GM18526 (cell line): ENCODE results near the gene TPRG1.

Experiments
- POLR2A ChIP-seq: IDR thresholded peaks from 3 replicates; pipeline ENCODE4 v1.6.1; 2011; ENCODE audit not compliant: insufficient read length; ENCODE audit errors: extremely low read depth

The TPRG1 gene, protein sequence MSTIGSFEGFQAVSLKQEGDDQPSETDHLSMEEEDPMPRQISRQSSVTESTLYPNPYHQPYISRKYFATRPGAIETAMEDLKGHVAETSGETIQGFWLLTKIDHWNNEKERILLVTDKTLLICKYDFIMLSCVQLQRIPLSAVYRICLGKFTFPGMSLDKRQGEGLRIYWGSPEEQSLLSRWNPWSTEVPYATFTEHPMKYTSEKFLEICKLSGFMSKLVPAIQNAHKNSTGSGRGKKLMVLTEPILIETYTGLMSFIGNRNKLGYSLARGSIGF

DNA sequence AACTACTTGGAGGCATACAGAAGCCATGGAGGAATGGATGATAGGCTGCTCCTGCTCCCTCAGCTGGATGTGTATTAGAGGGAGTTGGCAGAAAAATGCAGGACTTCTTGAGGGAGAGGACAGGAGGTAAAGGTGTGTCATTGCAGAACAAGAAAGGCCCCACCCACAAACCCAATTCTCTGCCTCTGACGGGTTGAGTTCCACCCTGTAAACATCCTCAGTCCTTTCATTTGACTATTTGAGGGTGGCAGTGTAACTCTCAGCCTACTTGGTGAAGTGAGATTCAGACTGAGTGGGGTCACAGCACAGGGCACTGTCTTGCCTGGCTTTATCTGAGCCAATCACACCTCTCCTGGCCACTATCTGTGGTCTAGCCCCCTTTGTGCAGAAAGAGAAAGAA, at the start of gene TPRG1:
Gene TPRG1, plus strand, starts transcription at position 265 of the 400 bp plus-strand sequence. CDS start 35,414 bp downstream, outside the sequence.
- no peak for TF ChIP-seq POLR2A

DNA sequence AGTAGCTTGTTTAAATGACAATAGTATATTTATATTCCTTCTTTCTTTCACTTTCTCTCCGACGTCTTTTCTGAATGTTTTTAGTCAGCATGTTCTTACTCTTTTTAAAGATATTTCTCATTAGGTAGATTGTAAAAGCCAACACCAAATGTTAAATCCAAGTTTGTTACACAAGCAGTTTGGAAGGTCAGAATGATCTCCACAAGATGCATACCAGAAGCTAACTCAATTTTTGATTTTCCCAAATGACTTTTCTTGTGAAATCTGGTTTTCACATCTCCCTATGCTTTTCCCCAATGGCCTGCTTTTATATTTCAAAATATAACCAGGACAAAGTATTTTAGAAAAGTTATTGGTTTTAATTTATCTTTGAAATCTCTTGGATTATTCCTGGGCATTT, 49.7 kb upstream of the TPRG1 start:
- TF ChIP-seq POLR2A: no peak

DNA sequence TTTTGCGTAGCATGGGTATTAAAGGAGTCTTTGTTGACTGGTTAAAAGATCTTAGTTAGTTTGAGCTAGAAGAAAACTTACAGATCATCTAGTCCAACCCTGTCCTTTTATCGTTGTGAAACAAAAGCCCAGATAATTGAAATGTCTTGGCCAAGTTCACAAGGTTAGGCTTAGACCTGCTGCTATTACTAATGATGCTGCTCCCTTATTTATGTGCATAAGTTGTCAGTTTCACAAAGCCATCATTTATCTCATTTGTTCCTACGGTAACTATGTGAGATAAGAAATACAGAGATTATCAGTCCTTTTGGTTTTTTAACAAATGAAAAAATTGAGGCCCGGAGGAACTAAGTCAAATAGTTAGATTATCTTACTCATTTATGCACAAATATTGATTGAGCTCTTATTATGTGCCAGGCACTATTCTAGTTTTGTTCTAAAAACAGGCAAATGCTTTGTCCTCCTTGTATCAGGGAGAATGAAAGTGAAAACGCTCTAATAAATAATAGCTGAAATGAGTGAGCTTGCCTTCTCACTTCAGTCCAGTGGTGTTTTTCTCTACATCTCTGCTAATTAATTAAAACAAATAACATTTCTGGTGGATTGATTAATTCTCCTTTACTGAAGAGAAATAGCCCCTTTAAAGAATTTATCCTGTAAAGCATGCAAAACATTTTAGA, 49.1 kb upstream of the TPRG1 start:
- TF ChIP-seq POLR2A: no peak

DNA sequence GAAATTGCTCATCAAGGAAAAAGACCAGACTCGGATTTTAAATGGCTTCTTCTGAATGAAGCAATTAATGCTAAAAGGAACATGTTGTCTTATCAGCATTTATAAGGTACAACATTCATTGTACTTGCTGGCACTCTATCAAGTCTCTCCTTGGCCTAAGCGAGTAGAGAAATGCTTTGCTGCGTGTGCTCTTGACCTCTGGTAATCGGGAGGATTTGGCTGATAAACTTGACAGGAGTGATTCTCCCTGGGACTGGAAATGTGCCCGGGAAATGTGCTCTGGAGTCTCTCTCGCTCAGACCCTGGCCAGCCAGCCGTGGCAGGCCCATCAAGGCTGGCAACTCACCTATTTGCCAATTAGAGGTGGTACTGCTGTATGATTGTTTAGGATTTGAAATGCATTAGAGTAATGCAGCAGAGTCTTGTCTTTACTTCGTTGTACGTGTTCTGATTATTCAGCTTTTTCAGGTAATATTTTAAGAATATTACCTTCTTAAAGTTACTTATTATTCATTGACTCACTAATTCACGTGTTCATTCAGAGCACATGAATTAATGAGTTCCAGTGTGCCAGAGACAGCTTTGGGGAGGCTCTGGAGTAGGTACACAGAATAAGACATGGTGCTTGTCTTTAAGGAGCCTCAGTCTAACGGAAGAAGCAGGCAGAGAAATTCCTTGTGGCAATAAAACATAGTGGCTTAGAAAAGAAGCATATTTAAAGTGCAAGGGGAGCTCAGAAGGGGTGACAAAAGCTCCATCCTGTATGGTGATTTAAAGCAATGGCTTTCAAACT, 48.0 kb upstream of the TPRG1 start:
- no peak for TF ChIP-seq POLR2A

DNA sequence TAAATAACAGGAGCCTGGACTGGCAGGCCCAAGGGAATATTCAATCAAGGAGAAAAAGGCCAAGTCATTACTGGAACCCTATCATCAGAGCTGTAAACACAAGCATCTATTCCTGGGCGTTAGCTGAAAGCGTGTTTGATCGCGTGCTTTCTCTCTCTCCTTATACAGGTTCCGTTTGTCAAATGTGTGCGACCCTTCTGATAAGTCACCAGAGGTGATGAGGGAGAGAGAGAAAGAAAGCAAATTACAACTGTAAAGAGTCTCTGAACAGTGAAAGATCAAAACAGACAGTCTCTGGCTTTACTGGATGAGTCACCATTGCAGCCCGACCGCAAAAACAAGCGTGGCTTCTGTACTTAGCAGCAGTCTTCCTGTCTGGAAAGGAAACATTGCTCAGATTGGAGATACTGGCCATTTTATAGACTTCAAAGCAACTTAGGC, 39.5 kb upstream of the TPRG1 start:
- no peak for TF ChIP-seq POLR2A

DNA sequence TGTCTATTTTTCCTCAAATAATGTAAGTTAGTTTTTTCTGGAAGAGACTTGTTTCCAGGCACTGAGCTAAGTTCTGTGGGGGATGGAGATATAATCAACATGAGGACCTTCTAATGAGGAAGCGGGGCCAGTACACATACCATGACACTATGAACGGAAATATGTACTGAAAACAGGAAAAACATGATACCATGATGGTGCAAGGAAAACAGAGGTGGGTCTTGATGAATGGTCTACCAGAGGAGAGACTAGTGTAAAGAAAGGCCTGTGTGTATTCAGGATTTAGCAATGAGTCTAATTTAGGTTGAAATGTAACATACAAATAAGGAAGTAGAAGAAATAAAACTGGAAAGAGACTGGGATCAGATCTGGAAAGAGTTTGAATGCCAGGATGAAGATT, 38.9 kb upstream of the TPRG1 start:
- TF ChIP-seq POLR2A: no peak

DNA sequence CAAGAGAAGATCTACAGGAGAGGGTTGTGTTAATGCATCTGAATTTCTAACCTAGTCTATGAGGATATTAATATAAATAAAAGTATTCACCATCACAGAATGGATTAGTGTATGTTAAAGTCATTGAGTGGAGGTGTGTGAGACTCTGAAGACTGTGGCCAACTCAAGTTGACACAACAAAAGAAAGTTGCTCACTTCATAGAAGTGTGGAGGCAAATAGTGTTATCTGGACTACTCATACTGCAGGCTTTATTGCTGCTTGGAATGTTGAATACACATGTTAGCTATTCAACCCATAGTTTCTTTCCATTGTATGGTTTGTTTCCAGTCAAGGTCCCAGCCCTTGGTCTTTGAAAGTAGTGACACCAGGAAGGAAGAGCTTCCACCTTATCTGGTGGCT, 38.0 kb upstream of the TPRG1 start:
- no peak for TF ChIP-seq POLR2A

DNA sequence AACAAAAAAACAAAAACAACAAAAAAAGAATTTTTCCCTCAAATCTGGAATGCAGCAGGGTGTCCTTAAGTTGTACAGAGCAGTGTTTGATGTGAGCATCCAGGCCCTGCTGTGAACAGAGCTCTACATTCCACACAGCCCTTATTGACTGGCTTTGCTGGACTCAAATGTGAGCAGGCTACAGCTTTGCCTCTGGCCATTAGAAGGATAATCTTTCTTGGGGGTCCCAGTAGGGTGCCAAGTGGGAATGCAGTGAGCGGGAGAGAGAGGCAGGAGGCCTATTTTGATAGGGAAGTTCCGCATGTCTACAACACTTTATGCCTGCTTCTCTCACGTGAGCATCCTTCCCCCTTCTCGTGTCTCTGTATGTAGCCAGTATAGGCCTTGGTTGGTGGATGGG, 34.4 kb upstream of the TPRG1 start:
- TF ChIP-seq POLR2A: no peak

DNA sequence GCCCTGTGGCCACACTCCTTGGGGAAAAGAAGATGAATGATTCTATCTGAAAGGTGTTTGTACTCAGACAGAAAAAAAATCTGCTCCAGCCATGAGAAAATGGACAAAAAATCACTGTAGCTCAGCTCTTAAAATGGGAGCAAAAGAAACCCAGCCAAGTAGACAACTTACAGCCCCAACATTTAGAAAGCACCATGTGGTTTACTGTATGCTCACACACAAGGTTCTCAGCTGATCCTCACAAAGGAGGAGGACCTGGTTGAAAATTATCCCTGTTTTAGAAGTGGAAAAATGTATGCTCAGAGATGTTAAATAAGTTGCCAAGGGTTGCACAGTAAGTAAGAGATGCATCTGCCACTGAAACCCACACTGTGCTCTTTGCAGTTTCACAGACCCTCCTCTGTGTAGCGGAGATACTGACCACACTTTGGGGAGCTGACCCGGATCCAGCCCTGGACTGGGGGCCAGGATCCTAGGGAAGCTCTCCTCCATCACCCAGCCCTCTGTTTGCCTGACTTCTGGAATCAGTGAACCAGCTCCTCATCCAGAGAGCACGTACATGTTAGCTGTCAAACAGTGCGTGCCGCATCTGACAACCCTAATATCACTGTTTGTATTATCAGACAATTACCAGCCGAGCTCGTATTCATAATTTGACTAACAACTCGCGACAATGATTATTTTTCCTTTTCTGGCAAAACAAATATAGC, 32.7 kb upstream of the TPRG1 start:
- TF ChIP-seq POLR2A: no peak

DNA sequence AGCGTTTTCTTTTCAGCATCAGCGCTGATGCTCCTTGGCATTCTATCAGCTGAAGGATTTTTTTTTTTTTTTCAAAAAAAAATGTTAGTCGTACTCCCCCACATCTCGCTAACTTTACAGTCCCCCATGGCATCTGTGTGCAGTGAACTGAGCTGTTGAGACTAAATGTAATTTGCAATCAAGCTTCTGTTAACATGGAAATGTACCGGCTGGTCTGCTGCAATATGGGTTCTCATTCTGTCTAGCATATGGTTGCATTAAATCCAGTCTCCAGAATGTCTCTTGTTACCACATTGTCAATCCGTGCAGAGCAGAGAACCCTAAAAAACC, 32.2 kb upstream of the TPRG1 start:
- TF ChIP-seq POLR2A: no peak

DNA sequence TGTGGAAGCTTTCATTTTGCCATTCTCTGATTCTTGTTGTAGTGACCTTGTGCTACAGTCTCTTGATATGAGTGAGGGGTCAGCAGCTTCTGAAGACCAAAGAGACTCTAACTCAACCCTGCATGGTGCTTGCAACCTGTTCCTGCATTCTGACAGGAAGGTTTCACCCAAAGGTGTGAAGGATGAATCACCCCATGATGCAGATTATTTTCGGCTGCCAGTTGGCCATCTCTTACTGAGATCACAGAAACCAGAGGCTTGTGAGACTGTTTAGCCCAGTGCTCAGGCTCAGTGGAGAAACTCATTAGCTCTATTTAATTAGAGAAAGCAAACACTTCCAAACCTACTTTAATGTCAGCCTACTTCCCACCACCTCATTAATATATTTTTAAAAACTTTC, 29.2 kb upstream of the TPRG1 start:
- TF ChIP-seq POLR2A: no peak

DNA sequence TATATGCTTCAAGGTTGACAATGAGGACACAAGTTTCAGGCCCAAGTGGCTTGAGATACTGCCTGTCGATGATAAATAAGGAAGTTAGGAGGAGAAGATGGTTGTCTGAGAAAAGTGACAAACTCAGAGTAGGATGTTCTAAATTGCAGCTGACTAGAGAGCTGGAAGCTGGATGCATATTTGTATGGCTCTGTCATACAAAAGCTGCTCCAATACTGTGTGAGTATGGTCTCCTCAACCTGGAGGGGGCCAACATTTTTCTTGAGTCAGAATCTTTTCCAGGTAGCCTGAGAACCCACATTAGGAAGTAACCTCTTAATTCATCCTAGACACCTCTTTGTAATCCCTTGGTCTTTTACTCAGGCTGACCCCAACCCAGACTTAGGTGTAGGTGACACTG, 28.4 kb upstream of the TPRG1 start:
- TF ChIP-seq POLR2A: no peak

DNA sequence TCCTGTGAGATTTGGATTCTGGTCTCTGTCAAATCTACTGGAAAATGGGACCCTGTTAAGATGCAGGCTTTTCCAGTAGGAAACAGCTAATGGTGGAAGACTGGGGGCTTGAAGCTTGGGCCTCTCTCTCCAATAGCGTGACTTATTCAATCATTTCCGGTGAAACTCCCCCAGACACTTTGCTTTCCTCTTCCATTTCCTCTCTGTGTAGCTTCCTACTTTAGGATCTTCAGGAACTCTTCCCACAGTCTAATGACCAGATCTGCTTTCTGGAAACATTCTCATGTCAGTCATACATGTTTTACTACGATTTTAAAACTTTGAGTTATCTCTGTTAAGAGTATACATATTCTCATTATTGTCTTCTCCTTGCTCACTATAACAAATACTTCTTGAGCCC, 28.0 kb upstream of the TPRG1 start:
- no peak for TF ChIP-seq POLR2A

DNA sequence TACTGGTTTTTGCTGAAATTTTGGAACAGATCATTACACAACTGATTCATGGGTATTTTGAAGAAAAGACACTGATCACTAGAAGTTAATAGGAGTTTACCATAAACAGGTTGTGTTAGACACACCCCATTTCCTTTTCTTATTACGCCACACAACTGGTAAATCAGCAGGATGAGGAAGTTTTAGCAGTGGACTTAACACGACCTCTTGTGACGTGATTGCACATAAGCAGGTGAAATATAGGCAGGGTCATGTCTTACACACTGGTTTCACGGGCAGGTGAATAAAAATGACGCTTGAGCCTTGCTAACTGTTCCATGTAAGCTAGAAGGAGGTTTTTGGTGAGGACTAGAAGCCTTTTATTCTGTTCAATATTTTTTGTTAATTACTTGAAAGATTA, 27.1 kb upstream of the TPRG1 start:
- no peak for TF ChIP-seq POLR2A

DNA sequence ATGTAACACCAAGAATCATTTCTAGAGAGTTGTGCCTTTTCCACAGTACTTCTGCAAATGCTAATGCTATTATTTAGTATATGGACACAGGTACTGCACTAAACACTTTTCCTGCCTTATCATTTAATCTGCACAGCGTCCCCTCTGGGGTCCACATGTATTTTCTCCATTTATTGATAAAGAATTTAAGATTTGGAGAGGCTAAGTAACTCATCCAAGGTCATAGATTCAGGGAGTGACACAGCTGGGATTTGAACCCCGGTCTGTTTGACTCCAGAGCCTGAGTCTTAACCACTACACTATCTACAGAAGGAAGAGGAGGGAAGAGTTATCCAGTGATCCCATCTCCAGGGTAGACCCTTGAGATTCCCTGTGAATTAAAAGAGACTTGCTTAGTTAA, 24.9 kb upstream of the TPRG1 start:
- no peak for TF ChIP-seq POLR2A
